OCI-LY1 (cell line): ENCODE results near the gene MVB12B.

Experiments
- H2AFZ ChIP-seq: fragments of 200-600 bp; sonication (generic), shearing (Covaris generic); 2 replicates; pipeline ENCODE4 v1.6.0; 2014; ENCODE audit warnings: antibody characterized with exemption, mild to moderate bottlenecking, low read length
- H3F3A ChIP-seq: fragments of 200-600 bp; sonication (generic), shearing (Covaris generic); 2 replicates; pipeline ENCODE4 v1.6.0; 2014; ENCODE audit warnings: mild to moderate bottlenecking, antibody characterized with exemption, low read length, moderate library complexity; ENCODE audit not compliant: insufficient read depth
- H3K27ac ChIP-seq: fragments of 200-600 bp; sonication (generic); 2 replicates; pipeline ENCODE4 v1.5.1; 2014; ENCODE audit warnings: low read length, mixed run types, mild to moderate bottlenecking, low read depth; ENCODE audit not compliant: poor library complexity, severe bottlenecking
- H3K27me3 ChIP-seq: fragments of 200-600 bp; sonication (generic); 2 replicates; pipeline ENCODE4 v1.6.0; 2014; ENCODE audit warnings: antibody characterized with exemption, mild to moderate bottlenecking, low read length, moderate library complexity; ENCODE audit not compliant: insufficient read depth
- H3K36me3 ChIP-seq: fragments of 200-600 bp; sonication (generic); 2 replicates; pipeline ENCODE4 v1.6.1; 2014; ENCODE audit warnings: mild to moderate bottlenecking, antibody characterized with exemption, low read length, moderate library complexity, mixed read lengths; ENCODE audit not compliant: insufficient read depth
- H3K4me1 ChIP-seq: fragments of 200-600 bp; sonication (generic); 2 replicates; pipeline ENCODE4 v1.5.1; 2014; ENCODE audit warnings: mild to moderate bottlenecking, low read length, moderate library complexity; ENCODE audit not compliant: insufficient read depth, severe bottlenecking
- H3K4me2 ChIP-seq: fragments of 200-600 bp; sonication (generic), shearing (Covaris generic); 2 replicates; pipeline ENCODE4 v1.6.1; 2014; ENCODE audit warnings: low read length
- H3K4me3 ChIP-seq: fragments of 200-600 bp; sonication (generic); 2 replicates; pipeline ENCODE4 v1.5.1; 2014; ENCODE audit warnings: low read length, low read depth, mild to moderate bottlenecking, mixed read lengths; ENCODE audit not compliant: poor library complexity, severe bottlenecking
- H3K79me2 ChIP-seq: fragments of 200-600 bp; shearing (Covaris generic); 2 replicates; pipeline ENCODE4 v1.6.1; 2016; ENCODE audit warnings: mixed run types, low read length, mixed read lengths; ENCODE audit not compliant: insufficient read depth
- H3K9ac ChIP-seq: fragments of 200-600 bp; sonication (generic), shearing (Covaris generic); 2 replicates; pipeline ENCODE4 v1.6.1; 2014; ENCODE audit warnings: mild to moderate bottlenecking, low read length, mixed read lengths
- H3K9me2 ChIP-seq: fragments of 200-600 bp; sonication (generic), shearing (Covaris generic); 2 replicates; pipeline ENCODE4 v1.6.1; 2014; ENCODE audit warnings: low read depth, mild to moderate bottlenecking, low read length, mixed read lengths
- H3K9me3 ChIP-seq: fragments of 200-600 bp; shearing (Covaris generic); 2 replicates; pipeline ENCODE4 v1.6.1; 2014; ENCODE audit warnings: low read length, mixed read lengths
- H4K20me1 ChIP-seq: fragments of 200-600 bp; sonication (generic), shearing (Covaris generic); 2 replicates; pipeline ENCODE4 v1.6.0; 2016; ENCODE audit warnings: mild to moderate bottlenecking, low read length; ENCODE audit not compliant: insufficient read depth
- EZH2 ChIP-seq: fragments of 200-600 bp; sonication (generic), shearing (Covaris generic); IDR thresholded peaks from 2 replicates; pipeline ENCODE4 v1.8.0; 2017; ENCODE audit warnings: borderline replicate concordance, mixed run types, mild to moderate bottlenecking, antibody characterized with exemption, low read length, moderate library complexity, mixed read lengths
- TF ChIP-seq, protein P1 (sequence below): fragments of 200-600 bp; sonication (generic), shearing (Covaris generic); IDR thresholded peaks from 2 replicates; pipeline ENCODE4 v1.5.1; 2017; ENCODE audit warnings: mild to moderate bottlenecking, antibody characterized with exemption, low read length, moderate library complexity, mixed read lengths

The MVB12B gene

DNA sequence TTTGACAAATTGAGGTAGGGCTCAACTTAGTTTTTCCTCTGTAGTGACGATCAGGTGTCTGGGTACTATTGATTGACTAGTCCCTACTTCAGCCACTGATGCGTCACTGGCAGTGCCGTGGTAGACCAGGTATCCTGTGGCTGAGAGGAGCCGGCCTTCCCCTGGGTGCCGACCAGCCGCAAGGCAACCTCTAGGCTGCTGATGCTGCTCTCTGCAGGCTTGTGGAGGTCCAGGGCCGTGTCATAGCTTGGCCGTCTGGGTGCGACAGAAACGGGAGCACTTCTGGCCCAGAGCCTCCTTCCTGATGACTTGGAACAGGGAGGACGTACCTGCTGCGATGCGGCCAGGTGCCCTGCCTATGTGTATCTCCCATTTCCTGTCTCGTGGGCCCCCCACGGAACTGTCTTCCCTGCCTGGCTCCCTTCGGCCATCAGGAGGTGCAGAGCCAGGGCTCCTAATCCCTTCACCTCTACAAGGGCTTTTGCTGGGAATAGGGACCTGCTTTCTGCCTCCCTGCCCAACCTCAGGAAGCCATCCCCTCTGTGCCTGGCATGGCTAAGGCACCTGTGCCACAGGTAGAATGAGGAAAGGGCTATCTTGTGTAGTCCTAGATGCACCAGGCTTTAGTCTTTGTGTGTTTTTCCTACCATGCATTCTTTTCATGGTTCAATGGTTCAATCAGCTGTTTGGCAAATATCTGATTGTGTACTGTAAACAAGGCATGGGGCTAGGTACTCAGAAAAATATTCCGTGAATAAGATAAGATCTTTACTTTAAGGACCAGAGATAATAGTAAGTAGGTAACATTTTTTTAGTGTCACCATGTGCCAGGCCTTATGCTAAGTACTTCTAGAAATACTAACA is 44.6 kb downstream of the MVB12B start:
- Histone ChIP-seq H3K27ac (no peak overlapping the region), H3K4me1 (no peaks in the 10 kb centered on the region)

DNA sequence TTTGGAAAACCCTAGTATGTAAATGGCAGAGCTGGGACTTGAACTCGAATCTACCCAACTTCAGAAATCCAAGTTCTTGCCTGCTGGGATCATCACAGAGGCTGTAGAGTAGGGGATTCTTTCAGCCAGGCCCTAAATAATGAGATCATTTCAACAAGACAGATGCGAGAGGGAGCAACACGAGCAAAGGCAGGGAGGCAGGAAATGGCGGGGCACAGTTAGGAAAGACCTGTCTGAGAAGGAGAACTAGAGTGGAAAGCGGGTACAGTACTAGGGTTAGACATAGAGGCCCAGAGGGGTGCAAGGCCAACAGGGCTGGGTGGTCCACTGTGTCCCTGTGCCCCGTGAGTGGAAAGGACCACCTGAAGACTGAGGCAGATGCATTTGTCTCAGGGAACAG is 46.1 kb downstream of the MVB12B start:
- Histone ChIP-seq H3F3A (no peaks in the 10 kb centered on the region), H3K9ac (no peak overlapping the region), H3K4me1 (no peaks in the 10 kb centered on the region), H3K9me2 (no peaks in the 10 kb centered on the region), H3K9me3 (no peaks in the 10 kb centered on the region), H3K27me3 (no peaks in the 10 kb centered on the region; the same call in 1 of the 2 replicates), H3K36me3 (no peaks in the 10 kb centered on the region), H3K4me3 (no peak overlapping the region), H3K27ac (no peak overlapping the region), H4K20me1 (no peaks in the 10 kb centered on the region), H3K79me2 (no peaks in the 10 kb centered on the region), H2AFZ (no peak overlapping the region), H3K4me2 (no peak overlapping the region)
- TF ChIP-seq, protein P1, sequence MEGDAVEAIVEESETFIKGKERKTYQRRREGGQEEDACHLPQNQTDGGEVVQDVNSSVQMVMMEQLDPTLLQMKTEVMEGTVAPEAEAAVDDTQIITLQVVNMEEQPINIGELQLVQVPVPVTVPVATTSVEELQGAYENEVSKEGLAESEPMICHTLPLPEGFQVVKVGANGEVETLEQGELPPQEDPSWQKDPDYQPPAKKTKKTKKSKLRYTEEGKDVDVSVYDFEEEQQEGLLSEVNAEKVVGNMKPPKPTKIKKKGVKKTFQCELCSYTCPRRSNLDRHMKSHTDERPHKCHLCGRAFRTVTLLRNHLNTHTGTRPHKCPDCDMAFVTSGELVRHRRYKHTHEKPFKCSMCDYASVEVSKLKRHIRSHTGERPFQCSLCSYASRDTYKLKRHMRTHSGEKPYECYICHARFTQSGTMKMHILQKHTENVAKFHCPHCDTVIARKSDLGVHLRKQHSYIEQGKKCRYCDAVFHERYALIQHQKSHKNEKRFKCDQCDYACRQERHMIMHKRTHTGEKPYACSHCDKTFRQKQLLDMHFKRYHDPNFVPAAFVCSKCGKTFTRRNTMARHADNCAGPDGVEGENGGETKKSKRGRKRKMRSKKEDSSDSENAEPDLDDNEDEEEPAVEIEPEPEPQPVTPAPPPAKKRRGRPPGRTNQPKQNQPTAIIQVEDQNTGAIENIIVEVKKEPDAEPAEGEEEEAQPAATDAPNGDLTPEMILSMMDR: no peak
- no peak for TF ChIP-seq EZH2

More for the DNA sequence above, 44.6 kb downstream of the MVB12B start:
- Histone ChIP-seq H3K79me2 (no peaks in the 10 kb centered on the region), H3K4me2 (no peak overlapping the region), H3K36me3 (no peaks in the 10 kb centered on the region), H2AFZ (no peak overlapping the region), H4K20me1 (no peaks in the 10 kb centered on the region), H3K9me2 (no peaks in the 10 kb centered on the region), H3K4me3 (no peak overlapping the region), H3F3A (no peaks in the 10 kb centered on the region), H3K9me3 (no peaks in the 10 kb centered on the region), H3K27me3 (no peaks in the 10 kb centered on the region; the same call in 1 of the 2 replicates), H3K9ac (no peak overlapping the region)
- no peak for TF ChIP-seq EZH2
- TF ChIP-seq, protein P1: no peak

DNA sequence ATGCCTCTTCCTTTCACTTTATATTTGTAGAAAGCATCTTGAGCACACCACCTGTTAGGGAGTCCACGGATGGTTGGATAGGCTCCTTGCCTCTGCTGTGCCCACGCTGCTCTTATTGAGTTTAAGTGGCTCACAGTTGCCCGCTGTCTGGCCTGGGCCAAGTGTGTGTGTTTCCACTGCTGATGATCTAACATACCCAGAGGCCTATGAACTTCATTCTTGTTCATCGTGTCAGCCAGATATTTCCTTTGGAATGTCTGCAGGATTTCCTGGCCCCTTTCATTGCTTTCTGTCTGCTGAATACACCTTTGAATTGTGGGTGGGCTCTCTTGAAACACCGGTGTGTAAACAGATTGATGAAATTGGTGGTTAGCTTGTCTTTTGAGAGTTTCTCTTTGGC is 46.6 kb downstream of the MVB12B start:
- no peaks in the 10 kb centered on the region for H3F3A ChIP-seq
- H3K36me3 ChIP-seq: no peaks in the 10 kb centered on the region
- H3K79me2 ChIP-seq: no peaks in the 10 kb centered on the region
- no peak overlapping the region for H3K9ac ChIP-seq
- no peaks in the 10 kb centered on the region for H3K9me2 ChIP-seq
- no peaks in the 10 kb centered on the region for H3K4me1 ChIP-seq
- no peak overlapping the region for H3K4me2 ChIP-seq
- no peak overlapping the region for H2AFZ ChIP-seq
- no peaks in the 10 kb centered on the region for H4K20me1 ChIP-seq
- TF ChIP-seq EZH2: no peak
- TF ChIP-seq, protein P1: no peak
- no peaks in the 10 kb centered on the region; the same call in 1 of the 2 replicates for H3K27me3 ChIP-seq
- no peak overlapping the region for H3K4me3 ChIP-seq
- H3K9me3 ChIP-seq: no peaks in the 10 kb centered on the region
- no peak overlapping the region for H3K27ac ChIP-seq
